GM19372 (cell line): ENCODE data around the gene NFE2.
A peak's percentile ranks its signal among the peaks of the same experiment; 100 is the strongest.
"Not testable (repeated sequence)": the region's sequence is repeated elsewhere in the genome, so short reads cannot be mapped to it uniquely, and the experiment has no call there.

Experiments
- ATAC-seq: cut with Tn5 transposase; IDR thresholded peaks from one replicate; pipeline ENCODE4 v1.9.1; 2021; ENCODE audit warnings: mild to moderate bottlenecking, low read depth, moderate library complexity; ENCODE audit not compliant: unreplicated experiment

Gene NFE2

DNA sequence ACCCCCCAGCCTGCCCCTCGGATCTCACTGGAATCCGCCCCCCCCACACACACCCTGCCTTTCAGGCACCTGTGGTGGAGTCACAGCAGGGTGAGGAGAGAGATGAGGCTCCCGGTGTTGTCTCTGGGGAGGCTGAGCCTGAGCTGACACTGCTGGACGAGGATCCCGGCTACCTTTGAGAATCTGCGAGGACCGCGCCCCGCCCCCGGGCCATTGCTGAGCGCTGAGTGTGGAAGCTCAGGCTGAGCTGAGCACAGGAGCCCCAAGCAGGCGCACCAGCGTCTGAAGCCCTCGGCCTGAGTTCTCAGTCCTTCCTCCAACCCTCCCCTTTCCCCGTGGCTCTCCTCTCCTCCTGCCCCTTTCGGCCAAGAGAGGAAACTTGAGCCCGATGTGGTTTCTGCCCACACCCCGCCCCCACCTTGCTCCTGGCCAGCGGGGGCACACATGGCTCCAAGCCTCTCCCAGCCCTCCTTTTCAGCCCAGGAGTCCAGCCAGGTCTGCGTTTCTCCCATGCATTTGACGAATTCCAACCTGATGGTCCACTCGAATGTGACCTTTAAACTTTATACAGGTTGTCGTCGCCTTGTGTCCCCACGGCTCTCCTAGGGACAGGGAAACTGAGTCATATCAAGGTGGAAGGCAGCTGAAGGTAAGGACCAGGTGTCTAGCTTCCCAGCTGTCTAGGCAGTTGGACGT, at the start of gene NFE2:
NFE2 (minus strand) TSS at position 284 of the 696 bp plus-strand sequence. CDS start 5,767 bp downstream, outside the sequence.
- ATAC-seq: no peak

- no peak for ATAC-seq
Observed at GRCh38 chr12:54349679-54350078, 48.9 kb upstream of the NFE2 start.

DNA sequence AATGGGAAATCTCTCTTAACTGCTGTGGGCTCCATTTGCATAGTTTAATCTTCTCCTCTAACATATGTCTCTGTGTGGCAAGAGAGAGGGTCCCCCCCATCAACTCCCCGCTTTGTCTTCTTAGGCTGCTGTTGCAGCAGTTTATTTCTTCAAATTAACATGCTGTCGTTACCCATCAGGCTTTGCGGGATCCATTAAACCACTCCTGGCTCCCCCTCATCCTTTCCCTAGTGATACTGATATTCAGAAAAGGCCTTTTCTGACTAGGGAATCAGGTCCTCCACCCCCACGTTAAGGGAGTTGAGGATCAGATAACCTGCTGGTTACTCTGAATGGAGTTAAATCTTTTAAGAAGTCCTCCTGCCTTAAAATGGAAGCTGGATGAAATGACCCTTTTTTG, 48.2 kb upstream of the NFE2 start:
- ATAC-seq: no peak

DNA sequence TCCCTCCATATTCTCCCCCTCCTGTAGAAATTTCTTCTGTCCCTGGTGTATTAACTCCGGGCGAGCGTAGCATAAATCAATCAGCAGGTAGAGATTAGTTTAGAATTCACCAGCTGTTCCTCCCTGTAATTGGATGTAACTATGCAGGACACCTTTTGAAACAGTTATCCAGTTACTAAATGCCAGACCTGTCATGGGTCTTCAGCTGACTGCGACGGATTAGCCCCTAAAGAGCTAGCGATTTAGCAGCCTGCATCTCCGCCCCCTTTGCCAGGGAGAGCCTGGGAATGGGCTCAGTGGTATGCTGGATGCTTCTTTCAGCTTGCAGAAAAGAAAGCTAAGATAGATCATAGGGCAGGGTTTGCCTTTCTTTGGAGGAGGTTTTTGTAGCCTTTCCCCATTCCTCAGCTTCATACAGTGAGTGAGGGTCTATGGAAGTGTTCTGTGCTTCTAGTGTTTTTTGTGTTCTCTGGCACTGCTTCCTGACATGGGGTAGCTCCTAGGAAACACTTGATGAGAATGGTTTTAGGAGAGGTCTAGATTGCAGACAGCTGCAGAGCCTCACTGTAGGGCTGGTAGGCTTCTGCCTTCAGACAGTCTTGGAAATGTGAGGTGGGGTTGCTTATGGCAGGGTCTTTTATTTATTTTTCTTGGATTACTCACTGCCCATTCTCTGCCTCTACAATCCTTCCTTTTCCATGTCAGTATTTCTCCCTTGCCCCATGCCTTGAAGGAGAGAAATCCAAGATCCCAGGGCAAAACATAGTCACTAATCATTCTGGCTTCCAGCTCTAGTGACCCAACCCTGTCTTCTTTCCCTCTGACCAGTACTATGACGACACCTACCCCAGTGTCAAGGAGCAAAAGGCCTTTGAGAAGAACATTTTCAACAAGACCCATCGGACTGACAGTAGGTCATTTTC, 40.8 kb upstream of the NFE2 start:
- no peak for ATAC-seq

- ATAC-seq: no peak
Observed at GRCh38 chr12:54340846-54341245, 40.0 kb upstream of the NFE2 start.

- no peak for ATAC-seq
Observed at GRCh38 chr12:54338698-54339296, 38.0 kb upstream of the NFE2 start.

- no peak for ATAC-seq
Observed at GRCh38 chr12:54337854-54338650, 37.2 kb upstream of the NFE2 start.

DNA sequence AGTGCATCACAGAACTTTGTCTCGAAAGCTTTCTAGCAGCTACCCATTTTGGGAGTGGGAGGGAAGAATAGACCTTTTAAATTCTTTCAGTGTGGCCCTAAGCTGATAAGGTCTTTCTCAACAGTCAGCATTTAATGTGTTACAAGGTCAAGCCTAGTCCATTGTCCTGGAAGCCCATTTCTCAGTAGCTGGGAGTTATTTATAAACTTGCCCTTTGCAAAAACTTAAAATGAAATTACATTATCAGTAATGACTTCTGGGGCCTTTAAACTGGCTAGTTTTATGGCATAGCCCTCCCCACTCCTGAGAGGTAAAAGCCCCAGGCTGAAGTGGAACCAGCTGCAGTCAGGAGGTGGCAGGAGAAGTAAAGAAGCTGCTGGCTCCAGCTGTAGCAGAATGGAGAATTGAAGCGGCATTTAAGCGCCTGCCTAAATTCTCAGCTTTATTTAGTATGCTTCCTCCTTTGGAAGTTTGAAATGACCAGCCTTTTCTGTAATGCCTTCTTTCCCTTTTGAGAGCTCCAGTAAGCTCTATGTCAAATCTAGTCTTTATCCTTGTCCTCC, 36.5 kb upstream of the NFE2 start:
- ATAC-seq: no peak

- ATAC-seq: no peak
Observed at GRCh38 chr12:54333420-54334034, 32.7 kb upstream of the NFE2 start.

DNA sequence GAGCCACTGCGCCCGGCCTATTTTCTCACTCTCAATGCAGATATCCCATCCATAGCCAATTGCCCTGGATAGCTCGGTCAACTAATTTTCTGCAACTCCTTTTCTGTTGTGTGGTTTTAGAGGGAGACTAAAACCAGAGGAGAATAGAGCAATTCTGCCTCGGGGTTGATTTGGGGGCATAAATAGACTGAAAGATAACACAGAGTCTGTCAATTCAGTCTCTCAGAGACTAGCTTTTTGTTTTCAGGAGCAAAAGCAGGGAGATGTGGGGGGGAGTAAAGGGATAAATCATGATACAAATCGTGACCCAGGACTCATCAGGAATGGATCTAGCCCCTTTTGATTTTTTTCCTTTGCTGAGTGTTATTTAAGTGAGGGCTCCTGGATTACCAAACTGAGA, 30.6 kb upstream of the NFE2 start:
- ATAC-seq: no peak

GRCh38 chr12:54330442-54330841, 29.6 kb upstream of the NFE2 start:
- no peak for ATAC-seq

GRCh38 chr12:54329759-54330158, 28.9 kb upstream of the NFE2 start:
- ATAC-seq: no peak

GRCh38 chr12:54328595-54329337, 28.0 kb upstream of the NFE2 start:
- ATAC-seq: no peak

GRCh38 chr12:54325442-54326109, 24.8 kb upstream of the NFE2 start:
- ATAC-seq: not testable (repeated sequence)

- peak; percentile 99 for ATAC-seq
Observed at GRCh38 chr12:54324617-54325441, 24.0 kb upstream of the NFE2 start, which contains the start of gene COPZ1. Gene COPZ1, plus strand, starts transcription at chr12:54325131. Its CDS starts 33 bp downstream, at chr12:54325164.

DNA sequence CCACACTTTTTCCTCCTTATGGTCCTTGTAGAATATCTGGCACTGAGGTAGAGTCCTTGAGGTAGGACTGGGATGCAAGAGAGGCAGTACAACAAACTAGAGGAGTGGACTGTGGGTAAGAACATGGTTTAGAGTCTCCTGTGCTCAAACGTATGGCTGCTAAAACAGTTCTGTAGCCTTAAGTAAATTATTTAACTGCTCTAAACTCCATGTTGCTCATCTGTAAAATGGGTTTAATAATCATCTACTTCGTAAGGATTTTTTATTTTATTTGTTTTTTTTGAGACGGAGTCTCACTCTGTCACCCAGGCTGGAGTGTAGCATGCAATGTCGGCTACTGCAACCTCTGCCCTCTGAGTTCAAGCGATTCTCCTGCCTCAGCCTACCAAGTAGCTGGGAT, 20.5 kb upstream of the NFE2 start:
- ATAC-seq: no peak

- ATAC-seq: not testable (repeated sequence)
Observed at GRCh38 chr12:54312309-54312708, 11.5 kb upstream of the NFE2 start.

- ATAC-seq: no peak
Observed at GRCh38 chr12:54311051-54311450, 10.2 kb upstream of the NFE2 start.
